CD4-positive, alpha-beta T cell treated with Interleukin-2 at 100 ng/mL for 4 hours (primary cell): Measurements from ENCODE around the gene SND1.
A peak's percentile ranks its signal among the peaks of the same experiment; 100 is the strongest.

Experiments used
- DNase-seq: peaks from one replicate; pipeline ENCODE4 v3.0.0-alpha.2; 2020; ENCODE audit warnings: low spot score

The SND1 gene

GRCh38 chr7:127905491-127906330, 253.7 kb downstream of the SND1 start:
- DNase-seq: peak; percentile 1

- DNase-seq: no peak
Measured at GRCh38 chr7:127907110-127908040, 255.4 kb downstream of the SND1 start.

- no peak for DNase-seq
Measured at GRCh38 chr7:127908430-127909258, 256.6 kb downstream of the SND1 start.

- no peak for DNase-seq
Measured at GRCh38 chr7:127909424-127910152, 257.6 kb downstream of the SND1 start.

GRCh38 chr7:127910670-127911069, 258.7 kb downstream of the SND1 start:
- DNase-seq: no peak

GRCh38 chr7:127911968-127912511, 260.0 kb downstream of the SND1 start:
- no peak for DNase-seq

GRCh38 chr7:127912901-127913300, 260.9 kb downstream of the SND1 start:
- DNase-seq: no peak

- DNase-seq: no peak
Measured at GRCh38 chr7:127913686-127914085, 261.7 kb downstream of the SND1 start.

GRCh38 chr7:127914693-127915092, 262.7 kb downstream of the SND1 start:
- DNase-seq: no peak

GRCh38 chr7:127916735-127917134, 264.7 kb downstream of the SND1 start:
- no peak for DNase-seq

- no peak for DNase-seq
Measured at GRCh38 chr7:127918130-127918529, 266.1 kb downstream of the SND1 start.

- DNase-seq: no peak
Measured at GRCh38 chr7:127920787-127921438, 268.9 kb downstream of the SND1 start.

- no peak for DNase-seq
Measured at GRCh38 chr7:127922656-127923055, 270.7 kb downstream of the SND1 start.

- DNase-seq: no peak
Measured at GRCh38 chr7:127924874-127925273, 272.9 kb downstream of the SND1 start.

GRCh38 chr7:127927348-127927696, 275.3 kb downstream of the SND1 start:
- no peak for DNase-seq

- DNase-seq: no peak
Measured at GRCh38 chr7:127928222-127928621, 276.2 kb downstream of the SND1 start.

GRCh38 chr7:127928852-127929251, 276.9 kb downstream of the SND1 start:
- DNase-seq: no peak

GRCh38 chr7:127930341-127931328, 278.6 kb downstream of the SND1 start:
- DNase-seq: no peak

- no peak for DNase-seq
Measured at GRCh38 chr7:127932076-127932475, 280.1 kb downstream of the SND1 start.
